ENCODE measurements around the gene GMDS.
"Not testable (repeated sequence)": the region's sequence is repeated elsewhere in the genome, so short reads cannot be mapped to it uniquely, and the experiment has no call there.

GMDS gene

DNA sequence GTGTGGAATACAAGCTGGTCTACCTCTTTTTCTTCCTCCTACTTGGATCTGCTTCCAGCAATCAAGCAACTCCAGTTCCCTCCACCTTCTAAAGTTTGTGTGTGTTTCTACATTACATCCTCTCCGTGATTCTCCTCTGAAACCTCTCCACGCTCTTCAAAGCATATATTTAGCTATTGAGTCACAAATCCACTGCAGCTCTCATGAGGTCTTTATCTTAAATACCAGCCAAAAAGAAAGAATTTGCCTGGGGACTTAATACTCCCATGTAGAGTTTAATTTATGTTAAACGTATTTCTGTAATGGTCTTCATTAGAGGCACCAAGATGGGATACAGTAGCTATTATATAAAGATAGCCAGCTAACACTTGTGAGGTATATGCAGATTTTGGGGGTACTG, 557.0 kb downstream of the GMDS start:
- no peak for DNase-seq (ENCODE audit: low read depth, low spot score)
- no peak overlapping the region for H3K4me3 ChIP-seq (ENCODE audit: low read length)

GRCh38 chr6:1687402-1687801, 558.0 kb downstream of the GMDS start:
- no peak overlapping the region for H3K4me3 ChIP-seq (ENCODE audit: low read length)
- DNase-seq (ENCODE audit: low read depth, low spot score), result no peak

GRCh38 chr6:1686117-1687098, 559.0 kb downstream of the GMDS start:
- H3K4me3 ChIP-seq (ENCODE audit: low read length), result no peak overlapping the region
- no peak for DNase-seq (ENCODE audit: low read depth, low spot score)

GRCh38 chr6:1679688-1680068, 565.7 kb downstream of the GMDS start:
- H3K4me3 ChIP-seq (ENCODE audit: low read length), result no peak overlapping the region
- no peak for DNase-seq (ENCODE audit: low read depth, low spot score)

- no peak for DNase-seq (ENCODE audit: low read depth, low spot score)
- no peak overlapping the region for H3K4me3 ChIP-seq (ENCODE audit: low read length)
Measured at GRCh38 chr6:1679031-1679687, 566.2 kb downstream of the GMDS start.

GRCh38 chr6:1678201-1678600, 567.2 kb downstream of the GMDS start:
- no peak overlapping the region for H3K4me3 ChIP-seq (ENCODE audit: low read length)
- no peak for DNase-seq (ENCODE audit: low read depth, low spot score)

DNA sequence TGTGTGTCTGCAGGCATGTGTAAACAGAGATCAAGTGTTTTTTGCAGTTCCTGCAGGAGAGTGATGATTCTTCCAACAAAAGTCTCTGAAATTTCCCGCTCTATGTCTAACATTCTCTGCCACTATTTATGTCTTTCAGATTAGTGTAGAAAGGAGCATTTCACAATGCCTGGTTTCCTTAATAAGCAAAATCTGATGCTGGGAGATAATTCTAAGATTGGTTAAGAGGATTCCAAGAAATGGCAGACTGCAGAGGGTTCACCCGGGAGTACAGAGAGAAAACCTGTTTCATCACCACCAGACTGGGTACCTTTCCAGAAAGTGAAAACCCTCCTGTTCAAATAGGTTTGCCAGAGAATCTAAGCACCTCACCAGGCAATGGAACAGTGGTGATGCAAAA, 573.0 kb downstream of the GMDS start:
- no peak overlapping the region for H3K4me3 ChIP-seq (ENCODE audit: low read length)
- DNase-seq (ENCODE audit: low read depth, low spot score), result no peak

DNA sequence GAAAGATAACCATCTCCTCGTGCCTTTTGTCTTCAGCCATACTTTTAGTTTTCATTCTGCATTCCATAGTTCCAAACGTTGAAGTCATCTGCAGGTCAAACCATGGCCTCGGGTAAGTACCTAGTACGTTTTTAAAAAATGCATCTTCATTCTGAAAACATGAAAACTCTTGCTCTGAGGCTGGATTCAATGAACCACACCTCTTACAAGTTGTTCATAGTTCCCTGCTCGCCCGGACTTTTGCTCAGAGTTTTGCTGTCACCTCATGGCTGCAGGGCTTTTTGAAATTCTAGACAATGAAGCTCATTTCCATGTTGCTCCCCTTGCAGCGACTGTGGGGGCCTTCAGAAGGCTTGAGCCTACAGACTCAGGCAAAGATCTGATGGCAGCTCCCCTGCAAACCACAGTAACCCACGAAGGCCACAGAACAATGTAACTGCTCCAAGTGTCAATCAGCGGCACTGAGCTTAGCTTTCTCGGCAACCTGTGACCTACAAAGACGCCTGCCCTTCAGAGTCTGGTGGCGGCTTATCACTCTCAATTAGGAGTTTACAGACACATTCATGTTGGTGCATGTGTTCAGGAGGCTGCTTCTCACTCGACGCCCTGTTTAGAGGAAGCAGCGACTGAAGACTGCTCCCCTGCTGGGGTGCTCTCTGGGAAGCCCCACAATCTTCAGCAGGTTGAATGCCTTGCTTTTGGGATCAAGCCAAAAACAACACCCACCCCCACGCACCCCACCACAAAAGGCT, 574.5 kb downstream of the GMDS start:
- DNase-seq (ENCODE audit: low read depth, low spot score), result peak; percentile 56

DNA sequence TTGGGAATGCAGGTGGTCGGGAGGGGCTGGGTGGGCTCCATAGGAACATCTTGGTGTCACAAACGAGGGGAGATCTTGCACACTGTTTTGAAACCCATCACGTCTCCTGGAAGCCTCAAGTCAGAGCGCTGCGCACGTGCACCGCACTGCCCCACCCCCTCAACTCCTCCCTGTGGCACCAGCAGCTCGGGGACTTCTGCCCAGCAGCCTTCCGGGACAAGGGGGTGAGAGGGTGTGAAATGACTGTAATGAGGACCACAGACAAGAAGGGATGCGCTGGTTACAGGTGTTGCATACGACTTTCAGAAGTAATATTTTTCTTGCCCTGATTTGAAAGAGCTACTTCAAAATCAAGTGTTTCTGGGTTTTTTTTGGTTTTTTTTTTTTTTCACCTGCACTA, 575.4 kb downstream of the GMDS start:
- H3K4me3 ChIP-seq (ENCODE audit: low read length), result no peak overlapping the region
- DNase-seq (ENCODE audit: low read depth, low spot score), result no peak

More for the DNA sequence above, 574.5 kb downstream of the GMDS start:
- no peak overlapping the region for H3K4me3 ChIP-seq (ENCODE audit: low read length)

- DNase-seq (ENCODE audit: low read depth, low spot score); H3K4me3 ChIP-seq (ENCODE audit: low read length): not testable (repeated sequence)
Measured at GRCh38 chr6:1668456-1668855, 576.9 kb downstream of the GMDS start.

DNA sequence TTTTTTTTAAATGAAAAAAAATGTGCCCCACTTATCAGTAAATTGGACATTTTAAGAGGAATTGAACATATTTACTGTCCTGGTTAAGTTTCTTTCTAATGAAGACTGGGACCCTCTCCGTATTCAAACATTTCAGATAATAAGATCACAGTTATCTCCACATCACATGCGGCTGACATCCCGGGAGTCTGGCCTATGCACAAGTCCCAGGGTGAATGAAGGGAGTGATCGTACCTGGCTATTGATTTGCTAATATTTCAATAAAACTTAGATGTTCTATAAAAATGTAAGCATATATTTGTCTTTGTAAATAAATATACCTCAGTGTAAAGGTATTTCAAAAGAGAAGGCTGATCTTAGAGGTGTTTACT, 577.6 kb downstream of the GMDS start:
- DNase-seq (ENCODE audit: low read depth, low spot score), result no peak
- H3K4me3 ChIP-seq (ENCODE audit: low read length), result no peak overlapping the region

DNA sequence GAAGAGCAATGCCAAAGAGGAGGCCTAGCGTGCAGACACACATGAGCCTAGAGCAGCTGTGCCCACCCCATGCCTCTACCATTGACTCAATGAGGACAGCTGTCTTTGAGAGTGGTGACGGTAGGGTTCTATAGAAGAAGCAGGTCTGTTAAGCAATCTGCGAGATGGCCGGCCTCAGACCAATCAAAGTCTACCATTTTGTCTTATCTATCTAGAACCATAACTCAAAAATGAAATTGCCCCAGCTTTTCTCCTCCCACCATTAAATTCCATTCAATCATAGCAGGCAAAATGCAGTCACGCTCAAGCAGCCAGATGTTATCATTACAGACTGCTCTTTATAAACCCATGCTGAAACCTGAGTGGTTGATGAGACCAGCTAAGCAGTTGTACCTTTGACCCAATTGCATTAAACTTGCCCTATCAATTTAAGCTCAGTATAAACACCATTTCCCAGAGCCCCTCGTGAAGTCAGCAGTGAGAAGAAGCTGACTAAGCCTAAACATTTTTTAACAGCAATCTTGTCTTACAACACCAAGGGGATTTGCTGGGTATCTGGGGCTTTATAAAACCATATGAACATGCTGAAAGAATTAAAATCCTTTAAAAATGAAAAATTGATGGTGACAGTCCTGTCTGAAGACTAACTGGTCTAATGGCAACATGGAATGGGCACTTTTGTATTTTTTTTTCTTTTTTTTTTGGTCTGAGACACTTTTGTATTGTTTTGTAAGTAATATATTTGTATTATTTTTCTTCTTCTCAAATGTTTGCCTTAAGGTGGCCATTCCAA, 578.2 kb downstream of the GMDS start:
- DNase-seq (ENCODE audit: low read depth, low spot score), result no peak
- no peak overlapping the region for H3K4me3 ChIP-seq (ENCODE audit: low read length)

GRCh38 chr6:1665214-1665613, 580.2 kb downstream of the GMDS start:
- H3K4me3 ChIP-seq (ENCODE audit: low read length), result no peak overlapping the region
- DNase-seq (ENCODE audit: low read depth, low spot score), result no peak

- H3K4me3 ChIP-seq (ENCODE audit: low read length), result no peak overlapping the region
- DNase-seq (ENCODE audit: low read depth, low spot score), result no peak
Measured at GRCh38 chr6:1664329-1664728, 581.1 kb downstream of the GMDS start.

DNA sequence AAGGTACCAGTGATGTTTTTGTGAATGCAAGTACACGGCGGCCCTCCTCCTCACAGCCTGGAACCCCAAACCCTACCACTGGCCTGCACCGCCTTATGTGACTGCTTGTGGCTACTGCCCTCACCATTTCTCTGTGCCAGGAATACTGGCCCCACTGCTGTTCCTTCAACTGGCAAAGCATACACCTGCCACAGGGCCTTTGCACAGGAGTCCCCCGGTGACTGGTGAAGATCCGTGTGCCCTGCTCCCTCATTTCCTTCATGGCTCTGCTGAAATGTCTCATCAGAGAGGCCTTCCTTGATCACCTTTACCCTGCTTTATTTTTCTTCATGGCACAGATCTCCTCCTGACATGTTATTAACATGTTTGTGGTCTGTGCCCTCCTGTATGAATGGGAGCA, 581.9 kb downstream of the GMDS start:
- H3K4me3 ChIP-seq (ENCODE audit: low read length), result no peak overlapping the region
- DNase-seq (ENCODE audit: low read depth, low spot score), result no peak

DNA sequence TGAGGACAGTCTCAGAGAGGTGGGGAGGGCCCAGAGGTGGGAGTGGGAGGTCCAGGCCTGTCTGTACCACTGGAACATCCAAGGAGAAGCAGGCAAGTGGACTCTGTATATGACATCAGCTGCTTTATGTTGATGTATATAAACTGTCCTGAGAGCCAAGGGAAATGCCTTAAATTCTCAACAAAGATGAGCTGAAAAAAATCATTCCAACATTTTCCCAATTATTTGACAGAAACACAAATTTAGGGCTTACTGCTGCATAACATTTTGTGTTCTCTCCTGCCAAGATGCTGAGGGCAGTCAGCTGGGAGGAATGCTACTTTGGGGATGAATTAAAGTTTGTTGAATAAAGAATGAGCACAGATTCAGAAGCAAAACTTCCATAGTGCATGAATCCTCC, 582.9 kb downstream of the GMDS start:
- no peak overlapping the region for H3K4me3 ChIP-seq (ENCODE audit: low read length)

GRCh38 chr6:1659816-1660215, 585.6 kb downstream of the GMDS start:
- no peak for DNase-seq (ENCODE audit: low read depth, low spot score)
- H3K4me3 ChIP-seq (ENCODE audit: low read length), result no peak overlapping the region

More for the DNA sequence above, 582.9 kb downstream of the GMDS start:
- no peak for DNase-seq (ENCODE audit: low read depth, low spot score)

DNA sequence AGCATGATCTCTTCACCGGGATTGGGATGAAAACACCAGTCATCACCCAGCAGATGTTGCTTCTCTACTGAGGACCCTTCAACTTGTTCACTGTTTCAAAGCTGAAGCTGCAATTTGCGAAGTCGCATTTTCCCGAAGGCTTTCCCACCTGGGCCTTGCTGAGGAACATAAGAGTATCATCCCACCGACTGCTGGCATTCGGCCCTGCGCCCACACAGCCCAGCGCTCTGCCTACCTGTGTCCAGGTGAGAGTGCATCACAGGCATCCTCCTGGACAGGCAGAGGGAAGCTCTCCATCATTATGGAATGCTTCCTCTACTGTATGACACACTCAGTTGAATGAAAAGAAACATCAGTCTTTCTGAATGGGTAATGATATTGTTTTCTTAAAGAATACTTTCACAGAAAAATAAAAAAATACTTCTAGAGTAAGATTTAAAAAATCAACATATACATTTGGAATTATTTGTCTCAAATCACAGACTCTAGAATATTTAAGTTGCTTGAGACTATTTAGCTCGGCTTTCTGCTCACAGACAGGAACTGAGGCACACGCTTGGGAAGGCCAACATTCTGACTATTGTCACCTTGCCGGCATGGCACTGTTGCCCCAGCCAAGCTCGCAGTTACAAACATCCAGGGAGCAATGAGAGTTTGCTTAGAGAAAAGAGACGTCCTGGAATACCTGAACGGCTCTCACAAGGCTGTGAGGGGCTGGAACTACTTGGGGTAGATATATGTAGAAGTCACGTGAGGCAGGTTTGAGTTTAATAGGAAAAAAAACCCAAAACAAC, 587.0 kb downstream of the GMDS start:
- no peak overlapping the region for H3K4me3 ChIP-seq (ENCODE audit: low read length)
- DNase-seq (ENCODE audit: low read depth, low spot score), result no peak
